ENCODE data around the gene IFNL4.

GRCh38 chr19:39206122-39206521 is 42.5 kb downstream of the IFNL4 start:
- TF ChIP-seq POLR2A (IDR thresholded peaks at IDR 0.05; ENCODE audit: low read depth, low read length) = no peak
- no peak for TF ChIP-seq POLR2AphosphoS5 (IDR thresholded peaks at IDR 0.05; ENCODE audit: low read depth, low read length)
- no peak for TF ChIP-seq TAF1 (IDR thresholded peaks at IDR 0.05; ENCODE audit: borderline replicate concordance, low read depth, low read length)

Measured in GM12892 (cell line).